HL-60 (cell line): ENCODE measurements around the gene MOGAT3.

ENCODE experiments used
- CTCF ChIP-seq: IDR thresholded peaks from one replicate; pipeline ENCODE4 v1.5.1; 2011; ENCODE audit warnings: low read length, control low read depth, inconsistent platforms; ENCODE audit not compliant: insufficient read depth
- GABPA ChIP-seq: IDR thresholded peaks from 2 replicates; pipeline ENCODE4 v1.6.1; 2012; ENCODE audit warnings: low read depth
- POLR2AphosphoS5 ChIP-seq: IDR thresholded peaks from 2 replicates; pipeline ENCODE4 v1.6.1; 2012; ENCODE audit warnings: low read depth
- REST ChIP-seq: IDR thresholded peaks from 2 replicates; pipeline ENCODE4 v1.6.1; 2012; ENCODE audit warnings: low read depth; ENCODE audit not compliant: insufficient replicate concordance

- TF ChIP-seq POLR2AphosphoS5 (no peak), CTCF (no peak), REST (no peak), GABPA (no peak)
Observed at GRCh38 chr7:101189109-101189508, 11.7 kb downstream of the MOGAT3 start.
